Lower leg skin (tissue), 3 donors: ENCODE results near the gene SPRR2E.
"Not testable (repeated sequence)": the region's sequence is repeated elsewhere in the genome, so short reads cannot be mapped to it uniquely, and the experiment has no call there.

Source experiments
- CTCF ChIP-seq, 3 donors: fragments of 450-650 bp; IDR thresholded peaks; one replicate each; pipeline ENCODE4 v1.5.1; 2016; ENCODE audit warnings: antibody characterized with exemption in 3 of 3, mild to moderate bottlenecking in 3 of 3, moderate library complexity in 2 of 3
- POLR2A ChIP-seq, 2 donors: fragments of 450-650 bp; IDR thresholded peaks; one replicate each; pipeline ENCODE4 v1.6.1; 2016 to 2017; ENCODE audit warnings: antibody characterized with exemption in 2 of 2, mild to moderate bottlenecking in 1 of 2, moderate library complexity in 1 of 2

GRCh38 chr1:153115264-153115663, 20.9 kb upstream of the SPRR2E start:
- not testable (repeated sequence) for TF ChIP-seq CTCF, POLR2A (IDR thresholded peaks at IDR 0.05)
